Neural progenitor cell (in vitro differentiated cells): ENCODE results near the gene LPA.

Source experiments
- EZH2 ChIP-seq: fragments of 200-600 bp; sonication (generic); IDR thresholded peaks from 2 replicates; pipeline ENCODE4 v1.6.1; 2017; ENCODE audit warnings: antibody characterized with exemption, mild to moderate bottlenecking, moderate library complexity
- EZH2phosphoT487 ChIP-seq: fragments of 200-600 bp; sonication (generic); IDR thresholded peaks from 2 replicates; pipeline ENCODE4 v1.6.1; 2017; ENCODE audit warnings: antibody characterized with exemption
- TF ChIP-seq, protein P1 (sequence below): fragments of 200-600 bp; sonication (generic); IDR thresholded peaks from 2 replicates; pipeline ENCODE4 v1.5.1; 2017; ENCODE audit warnings: antibody characterized with exemption, mild to moderate bottlenecking

DNA sequence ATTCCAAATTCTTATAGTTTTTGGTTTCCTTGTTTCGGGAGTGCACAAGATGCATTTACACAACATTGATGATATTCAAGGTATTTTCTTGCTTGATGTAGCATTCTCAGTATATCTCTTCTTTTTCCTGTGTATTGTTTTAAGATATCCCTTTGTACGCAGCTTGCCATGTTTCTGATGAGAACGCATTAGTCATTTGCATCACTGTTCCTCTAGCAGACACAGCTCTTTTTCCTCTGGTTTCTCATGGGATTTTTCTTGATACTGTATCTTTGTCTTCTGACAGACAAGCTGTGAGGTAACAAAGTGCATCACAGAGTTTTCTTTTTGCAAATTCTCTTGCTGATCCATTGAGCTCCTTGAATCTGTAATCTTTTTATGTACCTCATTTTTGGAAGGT, 169.5 kb downstream of the LPA start:
- TF ChIP-seq, protein P1, sequence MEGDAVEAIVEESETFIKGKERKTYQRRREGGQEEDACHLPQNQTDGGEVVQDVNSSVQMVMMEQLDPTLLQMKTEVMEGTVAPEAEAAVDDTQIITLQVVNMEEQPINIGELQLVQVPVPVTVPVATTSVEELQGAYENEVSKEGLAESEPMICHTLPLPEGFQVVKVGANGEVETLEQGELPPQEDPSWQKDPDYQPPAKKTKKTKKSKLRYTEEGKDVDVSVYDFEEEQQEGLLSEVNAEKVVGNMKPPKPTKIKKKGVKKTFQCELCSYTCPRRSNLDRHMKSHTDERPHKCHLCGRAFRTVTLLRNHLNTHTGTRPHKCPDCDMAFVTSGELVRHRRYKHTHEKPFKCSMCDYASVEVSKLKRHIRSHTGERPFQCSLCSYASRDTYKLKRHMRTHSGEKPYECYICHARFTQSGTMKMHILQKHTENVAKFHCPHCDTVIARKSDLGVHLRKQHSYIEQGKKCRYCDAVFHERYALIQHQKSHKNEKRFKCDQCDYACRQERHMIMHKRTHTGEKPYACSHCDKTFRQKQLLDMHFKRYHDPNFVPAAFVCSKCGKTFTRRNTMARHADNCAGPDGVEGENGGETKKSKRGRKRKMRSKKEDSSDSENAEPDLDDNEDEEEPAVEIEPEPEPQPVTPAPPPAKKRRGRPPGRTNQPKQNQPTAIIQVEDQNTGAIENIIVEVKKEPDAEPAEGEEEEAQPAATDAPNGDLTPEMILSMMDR: no peak
- no peak for TF ChIP-seq EZH2
- no peak for TF ChIP-seq EZH2phosphoT487
